Ammon's horn (tissue), 1 donor: ENCODE results near the gene OR2A2.
"Not testable (repeated sequence)": the region's sequence is repeated elsewhere in the genome, so short reads cannot be mapped to it uniquely, and the experiment has no call there.

Source experiments
- DNase-seq: peaks from one replicate; pipeline ENCODE4 v3.0.0-alpha.2; 2016; ENCODE audit warnings: low spot score

Gene OR2A2, protein sequence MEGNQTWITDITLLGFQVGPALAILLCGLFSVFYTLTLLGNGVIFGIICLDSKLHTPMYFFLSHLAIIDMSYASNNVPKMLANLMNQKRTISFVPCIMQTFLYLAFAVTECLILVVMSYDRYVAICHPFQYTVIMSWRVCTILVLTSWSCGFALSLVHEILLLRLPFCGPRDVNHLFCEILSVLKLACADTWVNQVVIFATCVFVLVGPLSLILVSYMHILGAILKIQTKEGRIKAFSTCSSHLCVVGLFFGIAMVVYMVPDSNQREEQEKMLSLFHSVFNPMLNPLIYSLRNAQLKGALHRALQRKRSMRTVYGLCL

DNA sequence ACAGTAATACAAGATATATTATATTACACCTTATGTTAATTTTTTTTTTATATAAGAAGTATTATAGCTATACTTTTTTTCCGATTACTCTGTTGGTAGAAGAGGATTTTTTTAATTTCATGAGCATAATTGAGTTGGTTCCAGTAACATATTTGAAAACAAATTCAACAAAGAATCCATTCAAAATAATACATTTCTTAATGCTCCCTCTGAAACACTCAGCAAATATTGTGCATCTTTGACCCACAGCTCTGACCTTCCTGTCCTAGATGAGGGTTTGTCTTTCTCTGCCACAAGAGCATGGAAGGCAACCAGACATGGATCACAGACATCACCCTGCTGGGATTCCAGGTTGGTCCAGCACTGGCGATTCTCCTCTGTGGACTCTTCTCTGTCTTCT, at the start of gene OR2A2:
Gene OR2A2 (plus strand): TSS at position 301 of the 400 bp plus-strand sequence. CDS start 0 bp downstream, at position 301.
- DNase-seq: no peak

DNA sequence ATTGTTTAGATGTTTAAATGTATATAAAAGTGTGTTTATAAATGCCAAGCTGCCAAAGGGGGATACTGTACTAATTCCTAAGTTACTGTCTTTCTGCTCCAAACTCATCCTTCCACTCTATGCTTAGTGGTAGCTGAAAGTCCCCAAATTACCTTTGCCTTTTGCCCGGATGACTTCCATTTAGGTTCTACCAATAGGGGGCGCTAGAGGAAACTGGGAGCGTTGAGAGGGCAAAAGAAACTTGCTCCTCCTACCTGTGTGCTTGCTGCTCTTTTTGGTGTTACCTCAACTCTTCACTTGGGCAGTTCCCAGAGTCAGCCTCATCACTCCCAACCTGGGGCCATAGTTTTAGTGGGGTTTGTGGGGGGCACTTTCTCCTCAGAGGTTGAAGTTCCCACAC, 45.7 kb upstream of the OR2A2 start:
- DNase-seq: no peak

DNA sequence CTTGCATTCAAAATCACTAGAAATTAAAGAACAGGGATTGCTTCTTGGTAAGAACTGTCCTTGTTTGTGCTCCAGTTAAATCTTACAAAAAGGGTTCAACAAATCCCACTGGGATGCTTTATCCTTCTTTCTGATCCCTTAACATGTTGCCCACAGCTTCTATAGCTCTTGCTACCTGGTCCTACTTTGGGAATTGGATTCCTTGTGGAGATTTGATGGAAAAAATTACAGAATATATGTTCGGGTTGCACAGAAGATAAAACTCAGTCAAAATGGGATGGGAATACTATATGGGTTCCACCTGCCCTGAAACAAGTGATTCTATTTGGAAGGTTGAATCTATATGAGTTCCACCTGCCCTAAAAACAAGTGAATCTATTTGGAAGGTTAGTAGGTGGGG, 39.9 kb upstream of the OR2A2 start, which contains the start of gene OR2A25:
Gene OR2A25 (plus strand): TSS at position 301 of the 400 bp plus-strand sequence. CDS start 4,409 bp downstream, outside the sequence.
- no peak for DNase-seq

DNA sequence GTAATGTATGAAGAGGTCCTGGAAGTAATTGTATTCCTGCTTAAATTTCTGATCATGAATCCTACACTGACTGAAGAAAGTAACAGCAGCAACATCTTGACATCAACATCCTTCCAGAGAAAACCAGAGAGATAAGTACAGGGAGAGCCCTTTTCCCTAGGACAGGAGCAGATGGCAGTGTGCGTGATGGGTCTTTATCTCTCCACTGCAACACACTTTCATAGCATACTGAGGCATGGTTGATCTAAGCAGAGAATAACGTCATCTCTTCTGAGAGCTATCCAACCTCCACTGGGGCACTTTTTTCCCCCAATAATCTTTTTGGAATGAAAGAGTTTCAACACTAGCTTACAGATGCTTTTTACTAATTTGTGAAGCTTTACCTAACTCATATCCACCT, 39.4 kb upstream of the OR2A2 start:
- DNase-seq: no peak

DNA sequence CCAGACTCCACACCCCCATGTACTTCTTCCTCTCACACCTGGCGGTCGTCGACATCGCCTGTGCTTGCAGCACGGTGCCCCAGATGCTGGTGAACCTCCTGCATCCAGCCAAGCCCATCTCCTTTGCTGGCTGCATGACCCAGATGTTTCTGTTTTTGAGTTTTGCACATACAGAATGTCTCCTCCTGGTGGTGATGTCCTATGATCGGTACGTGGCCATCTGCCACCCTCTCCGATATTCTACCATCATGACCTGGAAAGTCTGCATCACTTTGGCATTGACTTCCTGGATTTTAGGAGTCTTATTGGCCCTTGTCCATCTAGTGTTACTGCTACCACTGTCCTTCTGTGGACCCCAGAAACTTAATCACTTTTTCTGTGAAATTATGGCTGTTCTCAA, 35.0 kb upstream of the OR2A2 start:
- DNase-seq: no peak

DNA sequence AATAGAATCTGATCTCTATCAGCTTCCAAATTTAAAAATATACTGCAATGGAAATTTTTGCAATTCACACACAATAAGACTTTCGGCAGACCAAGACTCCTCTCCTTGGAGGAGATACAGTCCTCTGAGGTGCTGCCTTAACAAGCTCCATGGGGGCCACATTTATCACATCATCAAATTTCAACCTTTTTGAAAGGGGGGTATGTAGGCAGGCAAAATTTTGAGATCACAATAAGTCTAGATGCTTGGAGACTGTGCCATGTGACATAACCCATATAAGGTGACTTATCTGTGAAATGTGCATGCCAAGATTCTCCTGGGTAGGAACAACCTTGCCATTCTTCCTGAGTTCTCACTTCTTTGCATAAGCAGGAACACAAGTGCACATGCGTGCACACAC, 23.4 kb upstream of the OR2A2 start, which contains the start of gene OR2A12:
Gene OR2A12 (plus strand): TSS at position 301 of the 400 bp plus-strand sequence. CDS start 8,830 bp downstream, outside the sequence.
- no peak for DNase-seq

DNA sequence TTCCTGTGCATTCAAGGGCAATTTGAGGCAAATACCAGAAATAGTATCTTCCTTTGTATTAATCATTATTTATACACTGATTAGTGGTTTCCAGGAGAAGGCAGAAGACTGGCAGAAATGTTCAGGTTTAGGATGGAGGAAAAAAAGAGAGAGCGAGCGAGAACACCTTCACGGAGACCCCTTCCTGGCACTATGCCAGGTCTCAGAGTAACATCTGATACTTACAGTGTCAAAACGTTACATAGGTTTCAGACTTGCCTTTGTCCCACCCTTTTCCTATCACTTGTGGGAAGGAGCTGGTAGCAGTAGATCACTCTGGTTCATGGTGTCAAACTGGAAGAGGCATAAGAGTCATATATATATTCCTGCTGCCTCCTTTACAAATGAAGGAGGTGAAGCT, 22.7 kb upstream of the OR2A2 start:
- no peak for DNase-seq

DNA sequence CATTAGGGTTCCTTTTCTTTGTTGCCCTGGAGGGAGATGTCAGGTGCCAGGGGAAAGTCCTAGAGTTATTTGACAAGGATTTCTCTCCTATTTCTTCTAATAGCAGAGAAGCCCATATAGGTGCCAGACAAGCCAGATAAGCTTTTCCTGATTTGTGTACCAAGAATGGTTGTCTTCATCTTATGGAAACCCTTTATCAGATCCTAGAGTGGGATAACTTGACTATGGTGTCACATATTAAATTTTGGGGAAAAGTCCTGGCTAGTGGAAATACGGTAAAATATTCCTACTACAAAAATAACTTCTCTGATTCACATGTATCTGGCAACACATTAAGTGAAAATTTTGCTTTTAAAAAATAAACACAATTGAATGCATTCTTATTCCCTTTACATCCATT, 22.2 kb upstream of the OR2A2 start:
- no peak for DNase-seq

DNA sequence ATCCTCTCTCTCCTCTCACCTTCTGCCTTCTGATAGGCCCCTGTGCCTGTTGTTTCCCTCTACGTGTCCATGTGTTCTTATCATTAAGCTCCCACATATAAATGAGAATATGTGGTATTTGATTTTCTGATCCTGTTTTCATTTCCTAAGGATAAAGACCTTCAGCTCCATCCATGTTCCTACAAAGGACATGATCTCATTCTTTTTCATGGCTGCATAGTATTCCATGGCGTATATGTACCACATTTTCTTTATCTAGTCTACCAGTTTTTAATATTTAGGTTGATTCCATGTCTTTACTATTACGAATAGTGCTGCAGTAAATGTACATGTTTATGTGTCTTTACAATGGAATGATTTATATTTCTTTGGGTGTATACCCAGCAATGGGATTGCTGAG, 18.7 kb upstream of the OR2A2 start:
- no peak for DNase-seq

DNA sequence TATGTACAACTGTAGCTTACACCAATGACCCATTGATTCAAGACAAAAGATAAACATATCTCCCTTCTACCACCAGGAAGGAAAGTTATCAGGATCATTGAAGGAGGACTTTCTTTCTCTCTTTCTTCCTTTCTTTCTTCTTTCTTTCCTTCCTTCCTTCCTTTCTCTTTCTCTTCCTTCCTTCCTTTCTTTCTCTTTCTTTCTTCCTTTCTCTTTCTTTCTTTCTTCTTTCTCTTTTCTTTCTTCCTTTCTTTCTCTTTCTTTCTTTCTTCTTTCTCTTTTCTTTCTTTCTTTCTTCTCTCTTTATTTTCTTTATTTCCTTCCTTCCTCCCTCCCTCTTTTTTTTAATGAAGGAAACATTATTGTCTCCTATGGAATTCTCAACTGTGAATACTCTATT, 10.6 kb upstream of the OR2A2 start:
- no peak for DNase-seq

DNA sequence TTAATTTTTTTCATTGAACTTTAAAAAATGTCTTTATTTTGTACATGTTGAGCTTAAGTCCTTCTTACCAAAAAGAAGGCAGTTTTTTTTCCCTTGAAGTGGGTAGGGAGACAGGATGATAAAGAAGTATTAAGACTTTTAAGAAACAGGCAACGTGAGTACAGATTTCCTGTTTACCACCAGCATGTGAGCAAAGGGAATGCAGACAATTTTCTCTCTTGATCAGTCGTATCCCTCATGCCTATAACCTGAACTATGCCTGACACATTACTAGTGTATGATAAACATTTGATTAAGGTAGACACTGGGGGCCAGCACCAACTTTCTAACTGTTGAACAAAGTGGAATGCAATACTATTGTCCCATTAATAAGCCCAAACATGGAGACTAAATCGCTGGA, 8.8 kb upstream of the OR2A2 start:
- no peak for DNase-seq

DNA sequence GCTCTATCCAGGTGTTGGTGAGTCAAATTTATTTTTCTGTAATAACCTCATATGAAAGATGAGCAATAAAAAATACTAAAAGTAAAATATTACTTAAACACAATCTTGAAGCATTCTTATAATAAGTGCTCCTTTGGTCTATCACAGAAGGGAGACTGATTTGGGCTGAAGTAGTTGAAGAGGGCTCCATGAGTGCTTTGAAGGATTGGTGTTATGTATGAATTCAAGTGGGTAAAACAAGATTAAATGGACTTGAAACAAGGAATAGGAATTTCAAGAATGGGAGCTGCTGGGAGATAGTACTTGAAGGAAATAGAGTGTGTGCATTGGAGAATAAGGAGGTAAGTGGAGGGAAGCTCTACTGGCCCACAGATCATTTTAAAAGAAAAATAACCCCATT, 7.3 kb upstream of the OR2A2 start:
- no peak for DNase-seq

DNA sequence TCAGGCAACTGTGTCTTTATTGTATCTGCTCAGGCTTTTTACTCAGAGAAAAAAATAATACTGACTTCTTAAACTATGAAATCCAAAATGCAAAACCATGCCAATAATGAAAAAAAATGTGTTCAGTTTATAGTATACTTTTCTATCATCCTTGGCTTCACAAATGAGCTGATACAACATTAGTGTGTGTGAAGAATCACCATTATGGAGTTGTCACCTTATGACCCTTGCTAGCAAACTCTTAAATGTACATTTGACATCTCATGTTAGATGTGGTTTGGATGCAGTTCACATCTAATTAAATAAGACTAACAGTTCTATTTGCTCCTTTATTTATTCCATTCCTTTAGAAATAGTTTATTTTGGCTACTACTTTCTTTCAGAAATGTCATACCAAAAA, 4.2 kb upstream of the OR2A2 start:
- no peak for DNase-seq

DNA sequence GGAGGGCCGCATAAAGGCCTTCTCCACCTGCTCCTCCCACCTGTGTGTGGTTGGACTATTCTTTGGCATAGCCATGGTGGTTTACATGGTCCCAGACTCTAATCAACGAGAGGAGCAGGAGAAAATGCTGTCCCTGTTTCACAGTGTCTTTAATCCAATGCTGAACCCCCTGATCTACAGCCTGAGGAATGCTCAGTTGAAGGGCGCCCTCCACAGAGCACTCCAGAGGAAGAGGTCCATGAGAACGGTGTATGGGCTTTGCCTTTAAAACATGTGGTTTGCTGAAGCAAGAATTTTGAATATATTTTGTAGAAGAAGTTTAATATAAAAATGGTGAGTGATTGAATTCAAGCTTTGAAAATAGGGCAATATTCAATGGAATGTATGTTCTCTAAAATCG, 889 bp downstream of the OR2A2 start:
- DNase-seq: no peak

DNA sequence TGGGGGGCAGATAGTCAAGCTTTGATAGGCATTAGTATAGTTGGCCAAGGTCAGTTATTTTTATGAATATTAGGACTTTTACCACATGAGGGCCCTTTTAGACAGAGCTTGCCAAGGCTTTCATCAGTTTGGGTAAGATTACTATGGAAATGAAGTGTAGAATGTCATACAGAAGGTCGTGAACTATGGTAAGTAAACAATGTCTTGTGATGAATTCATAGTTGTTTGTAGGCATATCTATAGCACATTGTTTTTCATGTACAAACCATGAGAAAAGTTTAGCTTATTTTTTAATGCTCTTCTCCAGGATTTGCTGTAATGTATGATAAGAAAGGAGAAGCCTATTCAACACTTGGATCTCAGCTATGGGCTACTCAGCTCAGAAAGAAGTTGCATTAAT, 4.3 kb downstream of the OR2A2 start:
- DNase-seq: no peak

DNA sequence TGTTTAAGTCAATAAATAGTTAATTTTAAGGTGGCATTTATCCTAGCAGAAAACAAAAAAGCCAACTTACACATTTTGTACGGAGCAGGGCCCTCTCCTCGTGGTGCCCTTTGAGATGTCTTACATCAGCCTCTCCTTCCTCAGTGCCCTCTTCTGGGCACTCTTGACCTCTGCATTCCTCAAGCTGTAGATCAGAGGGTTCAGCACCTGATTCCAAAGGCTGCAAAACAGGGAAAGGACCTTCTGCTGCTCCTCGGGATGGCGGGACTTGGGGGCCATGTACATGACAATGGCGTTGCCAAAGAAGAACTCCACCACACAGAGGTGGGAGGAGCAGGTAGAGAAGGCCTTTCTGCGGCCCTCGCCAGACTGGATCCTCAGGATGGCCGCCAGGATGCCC, 9.0 kb downstream of the OR2A2 start:
- no peak for DNase-seq

DNA sequence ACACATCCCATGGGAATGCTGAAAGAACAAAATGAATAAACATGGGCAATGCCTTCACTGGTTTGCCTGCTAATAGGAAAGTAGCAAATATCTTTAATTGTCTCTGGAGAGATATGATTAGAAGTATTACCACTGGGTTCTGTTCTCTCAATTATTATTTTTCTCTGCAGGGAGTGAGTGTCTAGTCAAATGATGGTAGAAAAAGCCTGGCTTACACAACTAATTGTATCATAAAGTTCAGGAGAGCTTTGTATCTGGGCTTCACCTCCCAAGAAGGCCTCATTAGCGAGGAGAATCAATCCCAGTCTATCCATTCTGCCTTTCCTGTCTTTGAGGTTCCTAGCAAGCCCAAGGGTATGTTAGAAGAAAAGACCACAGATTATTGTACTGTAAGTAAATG, 13.5 kb downstream of the OR2A2 start, which contains the start of gene OR2A14:
Gene OR2A14 (plus strand): TSS at position 301 of the 400 bp plus-strand sequence. CDS start 5,937 bp downstream, outside the sequence.
- no peak for DNase-seq

DNA sequence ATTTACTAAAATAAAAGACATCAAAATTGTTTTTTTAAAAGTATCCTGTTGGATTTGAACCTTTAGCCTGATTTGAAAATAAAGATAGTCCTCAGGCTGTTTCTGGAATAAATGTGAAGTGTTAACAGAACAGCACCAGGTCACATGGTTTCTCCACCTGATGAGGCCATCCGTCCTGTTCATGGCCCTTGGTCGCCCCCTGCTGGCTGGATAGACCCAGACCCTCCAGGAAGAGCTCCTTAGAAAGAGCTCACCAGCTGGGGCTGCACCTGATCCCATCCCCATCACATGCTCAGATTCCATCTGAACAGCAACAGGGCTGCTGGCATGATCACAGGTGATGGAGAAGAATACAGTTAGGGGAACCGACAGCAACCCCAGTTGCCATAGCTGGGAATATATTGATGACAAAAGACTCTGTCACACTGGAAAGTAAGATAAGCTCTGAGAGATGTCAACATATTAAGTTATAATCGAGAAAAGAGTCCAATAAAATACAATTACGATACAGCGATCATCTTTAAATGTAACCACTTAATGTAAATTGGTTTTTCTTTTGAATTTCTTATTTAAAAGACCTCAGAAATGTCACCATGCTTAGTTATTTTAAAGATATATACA, 18.4 kb downstream of the OR2A2 start:
- peak; percentile 70 for DNase-seq

DNA sequence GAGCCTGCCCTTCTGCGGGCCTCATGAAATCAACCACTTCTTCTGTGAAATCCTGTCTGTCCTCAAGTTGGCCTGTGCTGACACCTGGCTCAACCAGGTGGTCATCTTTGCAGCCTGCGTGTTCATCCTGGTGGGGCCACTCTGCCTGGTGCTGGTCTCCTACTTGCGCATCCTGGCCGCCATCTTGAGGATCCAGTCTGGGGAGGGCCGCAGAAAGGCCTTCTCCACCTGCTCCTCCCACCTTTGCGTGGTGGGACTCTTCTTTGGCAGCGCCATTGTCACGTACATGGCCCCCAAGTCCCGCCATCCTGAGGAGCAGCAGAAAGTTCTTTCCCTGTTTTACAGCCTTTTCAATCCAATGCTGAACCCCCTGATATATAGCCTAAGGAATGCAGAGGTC, 20.2 kb downstream of the OR2A2 start:
- not testable (repeated sequence) for DNase-seq

DNA sequence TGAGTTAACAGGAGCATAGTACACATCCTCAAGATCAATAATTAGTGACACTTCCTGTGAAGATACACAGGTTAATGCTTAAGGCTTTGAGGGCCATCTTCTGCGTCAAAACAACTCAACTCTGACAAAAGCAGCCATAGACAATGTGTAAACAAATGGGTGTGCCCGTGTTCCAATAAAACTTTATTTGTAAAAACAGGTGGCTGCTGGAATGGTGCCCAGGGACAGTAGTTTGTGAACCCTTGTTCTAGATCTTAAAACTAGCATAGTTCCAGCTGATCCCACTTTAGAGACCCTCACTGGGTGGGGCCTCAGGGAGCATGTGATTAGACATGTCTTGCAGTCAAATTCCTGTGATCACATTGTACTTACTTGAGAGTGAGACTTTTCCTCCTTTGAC, 21.3 kb downstream of the OR2A2 start:
- DNase-seq: no peak

DNA sequence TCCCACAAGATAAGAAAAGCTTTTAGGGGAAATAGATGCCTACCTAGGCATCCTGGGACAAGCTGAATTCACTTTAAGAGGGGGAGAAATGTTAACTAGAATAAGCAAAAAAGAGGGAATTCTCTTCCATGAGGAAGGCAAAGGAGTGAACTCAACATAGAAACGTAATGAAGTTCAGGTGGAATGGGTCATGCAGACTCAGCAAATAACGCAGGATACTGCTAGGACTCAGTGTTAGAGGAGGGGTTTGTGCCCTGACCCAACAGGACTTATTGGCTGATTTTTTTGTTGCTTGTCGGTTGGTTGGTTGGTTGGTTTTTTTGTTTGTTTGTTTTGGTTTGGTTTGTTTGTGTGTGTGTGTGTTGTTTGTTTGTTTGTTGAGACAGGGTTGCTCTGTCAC, 22.9 kb downstream of the OR2A2 start:
- no peak for DNase-seq

DNA sequence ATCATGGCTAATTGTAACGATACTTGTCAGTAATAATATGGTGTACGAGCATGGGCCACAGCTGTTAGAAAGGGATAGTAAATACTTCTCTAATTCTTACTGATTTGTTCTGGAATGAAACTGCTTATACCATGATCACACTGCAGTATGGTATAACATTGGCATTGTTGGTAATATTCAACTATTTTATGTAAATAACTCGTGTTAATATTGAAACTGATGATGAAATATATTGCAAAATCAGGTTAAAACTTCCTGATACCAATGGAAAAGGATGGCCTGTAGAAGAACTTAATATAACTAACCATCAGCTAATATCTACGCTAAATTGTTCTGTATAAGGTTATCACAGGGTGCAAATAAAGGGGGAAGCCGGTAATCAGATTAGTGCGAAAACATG, 23.9 kb downstream of the OR2A2 start:
- DNase-seq: no peak

DNA sequence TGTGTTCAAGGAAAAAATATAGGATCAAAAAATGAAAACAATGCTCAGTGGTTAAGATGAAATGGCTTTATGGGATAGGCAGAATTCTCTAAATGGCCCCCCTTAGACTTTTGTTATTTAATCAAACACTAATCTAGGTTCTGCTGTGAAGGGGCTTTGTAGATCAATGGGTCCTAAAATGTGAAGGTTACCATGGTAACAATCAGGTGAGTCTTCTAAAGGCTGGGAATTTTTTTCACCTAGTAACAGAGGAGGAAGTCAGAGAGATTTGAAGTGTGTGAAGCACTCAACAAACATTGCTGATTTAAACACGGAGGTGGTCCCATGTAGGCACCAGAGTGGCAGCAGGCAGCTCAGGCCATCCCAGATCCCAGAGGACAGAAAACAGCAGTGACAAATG, 24.7 kb downstream of the OR2A2 start:
- no peak for DNase-seq

DNA sequence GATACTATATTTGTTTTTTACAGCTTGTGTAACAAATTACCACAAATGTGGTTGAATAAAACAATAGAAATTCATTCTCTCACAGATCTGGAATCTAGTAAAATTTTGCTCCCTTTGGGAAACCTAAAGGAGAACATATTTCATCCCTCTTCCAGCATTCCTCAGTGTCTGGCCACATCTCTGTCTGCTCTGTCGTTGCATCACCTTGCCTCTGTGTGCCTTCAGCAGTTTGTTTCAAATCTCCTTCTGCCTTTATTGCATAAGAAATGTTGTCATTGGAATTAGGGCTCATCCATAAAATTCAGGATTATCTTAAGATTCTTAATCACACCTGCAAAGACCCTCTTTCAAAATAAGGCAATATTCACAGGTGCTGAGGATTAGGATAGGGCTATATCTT, 28.1 kb downstream of the OR2A2 start:
- no peak for DNase-seq
